ENCODE data around the gene C10orf90. TPM values are rescaled to one million over a fixed set of nuclear protein-coding genes. Genes with fewer than 3 reads are reported as not detected.
A peak's percentile ranks its signal among the peaks of the same experiment; 100 is the strongest.

Gene C10orf90
- total RNA-seq, 6 donors from 2014 or later, result 1.0 TPM; not detected in 5

DNA sequence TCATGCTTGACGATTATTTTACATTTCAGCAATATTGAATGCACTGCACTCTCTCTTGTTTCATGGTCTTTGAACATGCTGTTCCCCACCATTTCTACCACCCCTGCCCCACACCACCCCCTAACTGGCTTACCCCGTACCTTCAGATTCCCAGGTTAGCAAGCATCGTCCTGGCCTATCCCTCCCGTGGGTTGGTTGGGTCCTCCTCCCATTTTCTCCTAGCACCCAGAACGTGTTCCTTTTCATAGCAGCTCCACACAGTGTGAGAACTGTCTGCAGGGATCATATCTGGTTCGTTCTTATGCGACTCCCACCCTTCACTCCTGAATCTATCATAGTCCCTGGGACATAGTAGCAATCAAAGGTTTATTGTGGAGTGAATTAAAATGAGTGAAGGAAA is 48.6 kb downstream of the C10orf90 start:
- Histone ChIP-seq H3K27ac (no peak overlapping the region), H3K4me3 (no peak overlapping the region), H3K36me3 (no peaks in the 10 kb centered on the region), H3K9me3 (no peaks in the 10 kb centered on the region), H3K27me3 (no peaks in the 10 kb centered on the region), H3K4me1 (no peaks in the 10 kb centered on the region)
- no peak for DNase-seq
- TF ChIP-seq POLR2AphosphoS5 (IDR thresholded peaks at IDR 0.05), result no peak
- no peak for TF ChIP-seq CTCF (IDR thresholded peaks at IDR 0.05)
- no peak for TF ChIP-seq POLR2A (IDR thresholded peaks at IDR 0.05)
- TF ChIP-seq EP300 (IDR thresholded peaks at IDR 0.05), result no peak
- no peak for ATAC-seq (ENCODE audit: low FRiP score in 2 of 2)
- 85 to 89% methylated on average over 7 of the region's 7 CpGs for WGBS, 2 donors

DNA sequence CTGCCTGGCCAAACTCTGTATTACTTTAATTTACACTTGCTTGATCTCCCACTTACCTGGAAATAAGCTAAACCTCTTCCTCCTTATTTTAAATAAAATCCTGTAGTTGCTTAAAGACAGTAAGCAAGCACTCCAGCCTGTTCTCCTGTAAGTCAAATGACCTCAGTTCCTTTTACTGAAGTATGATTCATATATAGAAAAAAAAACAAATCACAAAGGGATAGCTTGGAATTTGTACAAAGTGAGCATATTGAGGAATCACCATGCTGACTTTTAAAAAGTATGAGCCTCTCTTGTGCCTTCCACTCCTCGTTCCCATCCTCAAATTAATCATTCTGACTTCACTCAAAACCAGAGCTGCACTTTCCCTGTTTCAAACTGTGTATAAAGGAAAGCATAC is 52.0 kb downstream of the C10orf90 start:
- Histone ChIP-seq H3K36me3 (no peaks in the 10 kb centered on the region), H3K9me3 (no peaks in the 10 kb centered on the region), H3K27ac (no peak overlapping the region), H3K4me3 (no peak overlapping the region), H3K4me1 (no peaks in the 10 kb centered on the region), H3K27me3 (no peaks in the 10 kb centered on the region)
- 55 to 59% methylated on average over 1 of the region's 1 CpG for WGBS, 2 donors
- no peak for DNase-seq
- ATAC-seq (ENCODE audit: low FRiP score in 2 of 2), result peak in 1 of 2 donors; percentile 29
- TF ChIP-seq POLR2AphosphoS5 (IDR thresholded peaks at IDR 0.05) (no peak), CTCF (IDR thresholded peaks at IDR 0.05) (no peak), EP300 (IDR thresholded peaks at IDR 0.05) (no peak), POLR2A (IDR thresholded peaks at IDR 0.05) (no peak)

DNA sequence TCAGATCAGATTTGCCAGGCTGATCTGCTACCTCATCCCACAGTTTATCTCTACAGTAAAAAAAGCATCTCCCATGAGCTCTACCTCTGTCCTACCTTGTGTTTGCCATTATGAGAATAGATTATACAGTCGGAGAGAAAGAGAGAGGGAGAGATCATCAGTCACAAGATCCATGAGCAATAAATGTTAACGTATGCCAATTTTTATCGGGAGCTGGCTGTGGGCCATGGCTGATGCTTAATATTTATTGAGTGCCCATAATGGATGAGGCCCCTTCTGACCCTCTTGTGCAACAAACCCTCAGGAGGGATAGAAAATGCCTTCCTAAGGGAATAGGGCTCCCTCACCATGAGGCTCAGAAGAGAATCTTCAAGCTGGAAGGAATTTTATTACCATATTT is 52.8 kb downstream of the C10orf90 start:
- H3K9me3 ChIP-seq, result no peaks in the 10 kb centered on the region

DNA sequence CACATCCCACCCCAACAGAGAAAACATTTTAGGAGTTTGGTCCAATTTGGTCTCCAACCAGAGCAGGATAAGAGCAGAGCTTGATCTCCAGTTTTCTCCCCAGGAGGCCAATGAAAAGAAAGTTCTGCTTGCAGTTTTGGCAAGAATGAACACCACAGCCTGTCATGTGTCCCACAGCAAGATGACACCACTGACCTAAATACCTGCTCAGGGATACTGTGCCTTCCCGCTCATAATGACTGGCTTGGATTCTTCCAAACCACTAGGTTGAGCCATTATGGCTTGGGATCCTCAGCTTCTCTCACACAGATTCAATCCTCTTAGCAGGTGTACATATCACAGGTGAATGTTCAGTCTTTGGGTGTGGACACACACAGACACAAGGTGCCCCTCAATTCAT is 53.3 kb downstream of the C10orf90 start:
- Histone ChIP-seq H3K9me3 (no peaks in the 10 kb centered on the region), H3K4me1 (no peaks in the 10 kb centered on the region), H3K4me3 (no peak overlapping the region), H3K27me3 (no peaks in the 10 kb centered on the region), H3K27ac (no peak overlapping the region), H3K36me3 (no peaks in the 10 kb centered on the region)
- no peak for TF ChIP-seq CTCF (IDR thresholded peaks at IDR 0.05)
- no peak for TF ChIP-seq POLR2AphosphoS5 (IDR thresholded peaks at IDR 0.05)
- no peak for TF ChIP-seq EP300 (IDR thresholded peaks at IDR 0.05)
- no peak for TF ChIP-seq POLR2A (IDR thresholded peaks at IDR 0.05)
- 95 to 100% methylated on average over 1 of the region's 1 CpG for WGBS, 2 donors
- no peak for DNase-seq
- no peak for ATAC-seq (ENCODE audit: low FRiP score in 2 of 2)

More for the DNA sequence above, 52.8 kb downstream of the C10orf90 start:
- Histone ChIP-seq H3K36me3 (no peaks in the 10 kb centered on the region), H3K4me1 (no peaks in the 10 kb centered on the region), H3K27me3 (no peaks in the 10 kb centered on the region), H3K4me3 (no peak overlapping the region), H3K27ac (no peak overlapping the region)
- no peak for TF ChIP-seq POLR2A (IDR thresholded peaks at IDR 0.05)
- no peak for TF ChIP-seq CTCF (IDR thresholded peaks at IDR 0.05)
- no peak for TF ChIP-seq POLR2AphosphoS5 (IDR thresholded peaks at IDR 0.05)
- TF ChIP-seq EP300 (IDR thresholded peaks at IDR 0.05), result no peak
- WGBS, 2 donors, result 71 to 83% methylated on average over 3 of the region's 3 CpGs
- DNase-seq (no peak), ATAC-seq (ENCODE audit: low FRiP score in 2 of 2) (no peak)

- Histone ChIP-seq H3K27ac (no peak overlapping the region), H3K4me1 (no peaks in the 10 kb centered on the region), H3K4me3 (no peak overlapping the region), H3K36me3 (no peaks in the 10 kb centered on the region), H3K27me3 (no peaks in the 10 kb centered on the region), H3K9me3 (no peaks in the 10 kb centered on the region)
- ATAC-seq (ENCODE audit: low FRiP score in 2 of 2), result no peak
- 41 to 50% methylated on average over 3 of the region's 3 CpGs for WGBS, 2 donors
- no peak for DNase-seq
- no peak for TF ChIP-seq POLR2AphosphoS5 (IDR thresholded peaks at IDR 0.05)
- no peak for TF ChIP-seq CTCF (IDR thresholded peaks at IDR 0.05)
- no peak for TF ChIP-seq EP300 (IDR thresholded peaks at IDR 0.05)
- no peak for TF ChIP-seq POLR2A (IDR thresholded peaks at IDR 0.05)
These were observed 53.8 kb downstream of the C10orf90 start for GRCh38 chr10:126616737-126617136.
